Esophagus squamous epithelium (tissue), 4 donors: ENCODE data around the gene DCPS.
"Not testable (repeated sequence)": the region's sequence is repeated elsewhere in the genome, so short reads cannot be mapped to it uniquely, and the experiment has no call there.

Experiments used
- POLR2A ChIP-seq, 4 donors: fragments of 450-650 bp; IDR thresholded peaks; one replicate each; pipeline ENCODE4 v1.6.1; 2017; ENCODE audit warnings: antibody characterized with exemption in 4 of 4, mild to moderate bottlenecking in 4 of 4, moderate library complexity in 3 of 4
- TF ChIP-seq, protein P1 (sequence below), 6 experiments: fragments of 450-650 bp in 4 of 6; fragments of 200-600 bp in 2 of 6; sonication (generic) in 2 of 6; IDR thresholded peaks; one replicate each; pipeline ENCODE4 v1.5.1; 2016 to 2019; ENCODE audit warnings: antibody characterized with exemption in 6 of 6, mild to moderate bottlenecking in 4 of 6, moderate library complexity in 4 of 6

DNA sequence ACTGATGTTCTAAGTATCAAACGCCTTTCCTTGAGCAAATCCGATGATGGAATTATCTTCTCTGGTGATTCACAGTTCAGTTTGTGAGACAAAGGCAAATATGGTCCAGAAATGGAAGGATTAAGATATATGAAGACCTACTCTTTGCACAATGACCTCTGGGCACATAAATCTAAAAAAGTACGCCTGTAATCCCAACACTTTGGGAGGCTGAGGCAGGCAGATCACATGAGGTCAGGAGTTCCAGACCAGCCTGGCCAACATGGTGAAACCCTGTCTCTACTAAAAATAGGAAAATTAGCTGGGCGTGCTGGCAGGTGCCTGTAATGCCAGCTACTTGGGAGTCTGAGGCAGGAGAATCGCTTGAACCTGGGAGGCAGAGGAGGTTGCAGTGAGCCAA lies 48.4 kb upstream of the DCPS start:
- TF ChIP-seq, protein P1, sequence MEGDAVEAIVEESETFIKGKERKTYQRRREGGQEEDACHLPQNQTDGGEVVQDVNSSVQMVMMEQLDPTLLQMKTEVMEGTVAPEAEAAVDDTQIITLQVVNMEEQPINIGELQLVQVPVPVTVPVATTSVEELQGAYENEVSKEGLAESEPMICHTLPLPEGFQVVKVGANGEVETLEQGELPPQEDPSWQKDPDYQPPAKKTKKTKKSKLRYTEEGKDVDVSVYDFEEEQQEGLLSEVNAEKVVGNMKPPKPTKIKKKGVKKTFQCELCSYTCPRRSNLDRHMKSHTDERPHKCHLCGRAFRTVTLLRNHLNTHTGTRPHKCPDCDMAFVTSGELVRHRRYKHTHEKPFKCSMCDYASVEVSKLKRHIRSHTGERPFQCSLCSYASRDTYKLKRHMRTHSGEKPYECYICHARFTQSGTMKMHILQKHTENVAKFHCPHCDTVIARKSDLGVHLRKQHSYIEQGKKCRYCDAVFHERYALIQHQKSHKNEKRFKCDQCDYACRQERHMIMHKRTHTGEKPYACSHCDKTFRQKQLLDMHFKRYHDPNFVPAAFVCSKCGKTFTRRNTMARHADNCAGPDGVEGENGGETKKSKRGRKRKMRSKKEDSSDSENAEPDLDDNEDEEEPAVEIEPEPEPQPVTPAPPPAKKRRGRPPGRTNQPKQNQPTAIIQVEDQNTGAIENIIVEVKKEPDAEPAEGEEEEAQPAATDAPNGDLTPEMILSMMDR (IDR thresholded peaks at IDR 0.05) = not testable (repeated sequence)
- not testable (repeated sequence) for TF ChIP-seq POLR2A (IDR thresholded peaks at IDR 0.05)
